K562 (cell line): ENCODE results near the gene PACSIN2. TPM values are rescaled to one million over a fixed set of nuclear protein-coding genes. Genes with fewer than 3 reads are reported as not detected.
A peak's percentile ranks its signal among the peaks of the same experiment; 100 is the strongest.

ENCODE experiments used
- ATAC-seq: fragments of 200-7000 bp; cut with Tn5 transposase; 3 replicates; pipeline ENCODE4 v1.9.1; 2020; ENCODE audit warnings: moderate library complexity
- BruUV-seq: library from RNA; stranded (reverse); fragments of 400-500 nt; replicated peaks from 2 replicates; lab custom pipeline; 2021; lab: Mats Ljungman, UMichigan
- CTCF ChIA-PET: fragments of 300-600 bp; formaldehyde crosslinking; extraction: SDS; loops from one replicate; lab custom pipeline; 2021; ENCODE audit warnings: low intra/inter-chr PET ratio; lab: Yijun Ruan, JAX
- POLR2A ChIA-PET: fragments of 300-600, 350-650 bp; sonication (Branson Sonifier 250); formaldehyde crosslinking; extraction: SDS; loops from one replicate; lab custom pipeline; 2021; ENCODE audit warnings: antibody characterized with exemption, inconsistent platforms; lab: Yijun Ruan, JAX
- DNase-seq, 4 experiments: peaks; one replicate each; pipeline versions ENCODE4 v3.0.0 to v3.0.0-alpha.2; 2011 to 2018; ENCODE audit warnings: low spot score in 3 of 4, mixed read lengths in 3 of 4; ENCODE audit errors: extremely low read depth in 1 of 4
- FAIRE-seq: peaks from 2 replicates; lab custom pipeline; 2011; peaks lifted over from hg19 to GRCh38; lab: Jason Lieb, UNC
- H2AFZ ChIP-seq: 2 replicates; pipeline ENCODE4 v1.6.0; 2011; ENCODE audit warnings: low read depth, low read length, control low read depth, inconsistent platforms
- H3K27ac ChIP-seq: fragments of 200-600 bp; 3 replicates; pipeline ENCODE4 v1.8.0; 2011; ENCODE audit warnings: low read depth, mild to moderate bottlenecking, control low read depth, inconsistent platforms, low read length, moderate library complexity, mixed read lengths; ENCODE audit errors: extremely low read depth
- H3K27me3 ChIP-seq, 2 experiments: fragments of 300-600 bp in 1 of 2; 2 replicates in 1 of 2; 3 replicates in 1 of 2; pipeline versions ENCODE4 v1.6.0 to v1.8.0; 2011; ENCODE audit warnings: inconsistent platforms in 2 of 2, low read length in 2 of 2, mild to moderate bottlenecking in 1 of 2, mixed read lengths in 1 of 2, moderate library complexity in 1 of 2; ENCODE audit not compliant: control insufficient read depth in 2 of 2, insufficient read depth in 2 of 2
- H3K36me3 ChIP-seq: fragments of 300-600 bp; 3 replicates; pipeline ENCODE4 v1.8.0; 2011; ENCODE audit warnings: mild to moderate bottlenecking, low read length, inconsistent platforms; ENCODE audit not compliant: control insufficient read depth, insufficient read depth
- H3K4me1 ChIP-seq, 2 experiments: fragments of 200-600 bp in 1 of 2; replicated peaks in 1 of 2; 2 replicates in 1 of 2; 3 replicates in 1 of 2; pipeline versions ENCODE4 v1.5.1 to v1.8.0; 2011; ENCODE audit warnings: inconsistent platforms in 2 of 2, low read length in 2 of 2, mild to moderate bottlenecking in 1 of 2, mixed read lengths in 1 of 2, moderate library complexity in 1 of 2; ENCODE audit not compliant: control insufficient read depth in 2 of 2, insufficient read depth in 2 of 2
- H3K4me2 ChIP-seq: 2 replicates; pipeline ENCODE4 v1.6.1; 2011; ENCODE audit warnings: low read length, control low read depth, inconsistent platforms, mixed read lengths; ENCODE audit not compliant: insufficient read depth
- H3K4me3 ChIP-seq: fragments of 200-600 bp; sonication (generic), shearing (Covaris generic); 2 replicates; pipeline ENCODE4 v1.5.1; 2016; ENCODE audit warnings: control low read depth, inconsistent platforms
- H3K79me2 ChIP-seq: fragments of 200-600 bp; 3 replicates; pipeline ENCODE4 v1.8.0; 2011; ENCODE audit warnings: low read length, inconsistent platforms; ENCODE audit not compliant: control insufficient read depth, insufficient read depth
- H3K9ac ChIP-seq, 2 experiments: 2 replicates each; pipeline versions ENCODE4 v1.6.0 to v1.6.1; 2011; ENCODE audit warnings: low read depth in 2 of 2, low read length in 2 of 2, control low read depth in 1 of 2, inconsistent platforms in 1 of 2, mild to moderate bottlenecking in 1 of 2, mixed read lengths in 1 of 2; ENCODE audit not compliant: insufficient read depth in 1 of 2
- H3K9me1 ChIP-seq: one replicate; pipeline ENCODE4 v1.6.0; 2011; ENCODE audit warnings: inconsistent platforms, mild to moderate bottlenecking, low read length, moderate library complexity; ENCODE audit not compliant: control insufficient read depth, insufficient read depth
- H3K9me3 ChIP-seq: replicated peaks from 2 replicates; pipeline ENCODE4 v1.5.1; 2011; ENCODE audit warnings: low read depth, low read length, inconsistent platforms; ENCODE audit not compliant: control insufficient read depth, insufficient read depth
- H4K20me1 ChIP-seq: replicated peaks from 2 replicates; pipeline ENCODE4 v1.6.1; 2011; ENCODE audit warnings: low read length, inconsistent platforms, mixed read lengths; ENCODE audit not compliant: control insufficient read depth, insufficient read depth
- RFX1 ChIP-seq: fragments of 450-650 bp; IDR thresholded peaks from 2 replicates; pipeline ENCODE4 v1.6.1; 2016; ENCODE audit warnings: mild to moderate bottlenecking, moderate library complexity
- THAP12 ChIP-seq: fragments of 250-450 bp; sonication (Bioruptor Pico); IDR thresholded peaks from 2 replicates; pipeline ENCODE4 v1.9.0; 2021; ENCODE audit warnings: mild to moderate bottlenecking, inconsistent platforms
- ZBTB1 ChIP-seq: sonication (generic); formaldehyde crosslinking; IDR thresholded peaks from 2 replicates; pipeline ENCODE4 v1.8.1; 2023; ENCODE audit warnings: missing genetic modification reagents, low read depth, mild to moderate bottlenecking, borderline replicate concordance
- ZFPM2 ChIP-seq: fragments of 250-450 bp; sonication (Bioruptor Pico); IDR thresholded peaks from 2 replicates; pipeline ENCODE4 v1.5.1; 2022; ENCODE audit warnings: mild to moderate bottlenecking
- ZNF384 ChIP-seq: IDR thresholded peaks from 2 replicates; pipeline ENCODE4 v1.6.1; 2012; ENCODE audit warnings: low read depth, low read length, improper control_type of control experiment
- WGBS: fragments of 100-300 bp; shearing (Covaris generic); methylation state at CpG from one replicate; pipeline ENCODE4 v1.1.6; 2016; ENCODE audit warnings: low coverage, mixed read lengths; ENCODE audit not compliant: insufficient coverage; ENCODE audit errors: missing lambda C conversion rate; 5-methylcytosine and 5-hydroxymethylcytosine counted together
- in situ Hi-C: fragments of 300-500 bp; cut with MboI; formaldehyde crosslinking; loops from 4 replicates; pipeline ENCODE4 v1.15.0; 2018; ENCODE audit warnings: inconsistent platforms, mixed read lengths
- intact Hi-C: fragments of 100-400 bp; cut with micrococcal nuclease; formaldehyde crosslinking; loops from 2 replicates; pipeline ENCODE4 v1.14.2; 2022
- polyA plus RNA-seq, 8 experiments: library from polyadenylated mRNA; depleted of rRNA in 4 of 8; stranded (reverse) in 5 of 8; unstranded in 3 of 8; fragments of >200 nt; fragmentation: Nextera tagmentation in 2 of 8; fragmentation: Illumina TruSeq in 1 of 8; extraction: Ambion mirVana in 2 of 8; extraction: Trizol in 1 of 8; gene quantifications; 2 replicates each; pipeline versions ENCODE4 v1.2.1 to v1.2.3, GENCODE V29; 2011 to 2014; ENCODE audit warnings: inconsistent platforms in 1 of 8, missing spikeins in 1 of 8
- total RNA-seq, 7 experiments: library from RNA; depleted of rRNA in 6 of 7; stranded (reverse); fragments of >200 nt in 6 of 7; fragmentation: Illumina TruSeq in 2 of 7; extraction: Trizol in 2 of 7; gene quantifications; 2 replicates each; pipeline versions ENCODE4 v1.2.1 to v1.2.3, GENCODE V29; 2011 to 2021; ENCODE audit warnings: low replicate concordance in 1 of 7

The PACSIN2 gene
- total and polyA plus RNA-seq, 9 of the 15 experiments (the other 6 are each of a cell fraction or from before 2014, with no cell fraction given), result 0.45 to 45.1 (median 23.9) TPM

DNA sequence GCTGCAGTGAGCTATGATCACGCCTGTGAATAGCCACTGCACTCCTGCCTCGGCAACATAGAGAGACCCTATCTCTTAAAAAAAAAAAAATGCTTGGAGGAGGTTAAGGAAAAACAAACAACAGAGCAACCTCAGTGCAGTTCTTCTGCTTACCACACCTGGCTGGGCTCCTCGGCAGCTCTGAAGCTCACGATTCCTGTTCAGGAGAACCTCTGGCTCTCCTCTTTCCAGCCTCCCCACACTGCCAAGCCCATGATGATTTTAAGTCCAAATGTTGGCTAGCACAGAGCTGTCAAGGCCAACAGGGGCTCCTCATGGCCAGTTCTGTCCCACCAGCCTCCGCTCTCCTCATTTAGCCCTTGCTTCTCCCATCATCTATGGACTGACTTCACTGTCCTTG lies 88.2 kb downstream of the PACSIN2 start (continued):
- TF ChIP-seq THAP12 (CRISPR knock-in tag) (no peak), ZFPM2 (no peak)

GRCh38 chr22:42926104-42926503 lies 88.8 kb downstream of the PACSIN2 start:
- in situ Hi-C loops, result no loop called here
- H3K27ac ChIP-seq, result no peak overlapping the region

More at GRCh38 chr22:42926104-42926503, 88.8 kb downstream of the PACSIN2 start:
- POLR2A ChIA-PET, result interaction anchor here (0.6 to 1.1 kb wide), 3 partner anchors 11 to 20 kb away, joined by 3 to 4 read pairs (median 3); no protein-coding TSS in a partner anchor
- ATAC-seq, result peak; percentile 56
- H3K27me3 ChIP-seq, result no peaks in the 10 kb centered on the region
- TF ChIP-seq ZBTB1 (CRISPR knock-in tag), result no peak
- no peak for TF ChIP-seq ZNF384
- peak; percentile 65 for TF ChIP-seq RFX1
- TF ChIP-seq, all 486 proteins: peak for 1
- no TSS peak for BruUV-seq
- Histone ChIP-seq H2AFZ (no peak overlapping the region), H3K4me2 (no peak overlapping the region), H3K9ac (no peak overlapping the region), H3K9me3 (no peaks in the 10 kb centered on the region), H3K36me3 (no peaks in the 10 kb centered on the region; the same call in 2 of the 3 replicates), H3K79me2 (peaks cover 31% of the 10 kb centered on the region), H4K20me1 (peaks cover 31% of the 10 kb centered on the region), H3K4me1 (peaks cover 9 to 21% of the 10 kb centered on the region in 2 experiments; a peak in 3 of 5 replicates), H3K4me3 (no peak overlapping the region), H3K9me1 (peaks cover 2% of the 10 kb centered on the region)
- peak; percentile 42 for FAIRE-seq
- CTCF ChIA-PET, result no interaction called here
- 34% methylated on average over 4 of the region's 4 CpGs for WGBS
- DNase-seq, result no peak
- intact Hi-C loops, result no loop called here
